MM.1S (cell line): Measurements from ENCODE around the gene SHF.

Source experiments
- DNase-seq: peaks from one replicate; pipeline ENCODE4 v3.0.0-alpha.2; 2015
- H2AFZ ChIP-seq: fragments of 300-600 bp; sonication (generic); 2 replicates; pipeline ENCODE4 v1.6.0; 2016; ENCODE audit warnings: antibody characterized with exemption, low read length
- H3F3A ChIP-seq: fragments of 300-600 bp; sonication (generic); 2 replicates; pipeline ENCODE4 v1.6.1; 2016; ENCODE audit warnings: mild to moderate bottlenecking, antibody characterized with exemption, low read length, moderate library complexity, mixed read lengths; ENCODE audit not compliant: insufficient read depth
- H3K27ac ChIP-seq: fragments of 300-600 bp; sonication (generic); 2 replicates; pipeline ENCODE4 v1.5.1; 2016; ENCODE audit warnings: mild to moderate bottlenecking, low read length
- H3K27me3 ChIP-seq: fragments of 300-600 bp; sonication (generic); replicated peaks from 2 replicates; pipeline ENCODE4 v1.6.0; 2016; ENCODE audit warnings: low read length; ENCODE audit not compliant: insufficient read depth
- H3K36me3 ChIP-seq: fragments of 300-600 bp; sonication (generic); replicated peaks from 2 replicates; pipeline ENCODE4 v1.6.1; 2016; ENCODE audit warnings: mild to moderate bottlenecking, low read length, mixed read lengths; ENCODE audit not compliant: insufficient read depth
- H3K4me1 ChIP-seq: fragments of 300-600 bp; sonication (generic); 2 replicates; pipeline ENCODE4 v1.6.1; 2016; ENCODE audit warnings: low read length, mixed read lengths
- H3K4me2 ChIP-seq: fragments of 300-600 bp; sonication (generic); 2 replicates; pipeline ENCODE4 v1.6.0; 2016; ENCODE audit warnings: low read depth, low read length
- H3K4me3 ChIP-seq: fragments of 300-600 bp; sonication (generic); 2 replicates; pipeline ENCODE4 v1.5.1; 2016; ENCODE audit warnings: low read length, mixed read lengths
- H3K79me2 ChIP-seq: fragments of 300-600 bp; sonication (generic); 2 replicates; pipeline ENCODE4 v1.6.1; 2016; ENCODE audit warnings: mixed run types, low read length, mixed read lengths
- H3K9ac ChIP-seq: fragments of 300-600 bp; sonication (generic); 2 replicates; pipeline ENCODE4 v1.6.1; 2016; ENCODE audit warnings: low read length, mixed read lengths
- H3K9me2 ChIP-seq: fragments of 300-600 bp; sonication (generic); replicated peaks from 2 replicates; pipeline ENCODE4 v1.6.1; 2016; ENCODE audit warnings: mild to moderate bottlenecking, low read length, mixed read lengths; ENCODE audit not compliant: insufficient read depth
- H3K9me3 ChIP-seq: fragments of 300-600 bp; sonication (generic); replicated peaks from 2 replicates; pipeline ENCODE4 v1.6.1; 2016; ENCODE audit warnings: mild to moderate bottlenecking, low read length, mixed read lengths; ENCODE audit not compliant: insufficient read depth
- H4K20me1 ChIP-seq: fragments of 300-600 bp; sonication (generic); 2 replicates; pipeline ENCODE4 v1.6.1; 2016; ENCODE audit warnings: mild to moderate bottlenecking, low read length, moderate library complexity, mixed read lengths; ENCODE audit not compliant: insufficient read depth
- EZH2 ChIP-seq: fragments of 300-600 bp; sonication (generic); optimal IDR thresholded peaks from 2 replicates; pipeline ENCODE3; 2017; ENCODE audit warnings: low read depth, mild to moderate bottlenecking, antibody characterized with exemption, low read length, mixed read lengths
- EZH2phosphoT487 ChIP-seq: fragments of 300-600 bp; sonication (generic); IDR thresholded peaks from 2 replicates; pipeline ENCODE4 v1.6.1; 2018; ENCODE audit warnings: antibody characterized with exemption, low read length
- TF ChIP-seq, protein P1 (sequence below): fragments of 300-600 bp; sonication (generic); IDR thresholded peaks from 2 replicates; pipeline ENCODE4 v1.5.1; 2016; ENCODE audit warnings: antibody characterized with exemption, low read length, mixed read lengths

Gene SHF

DNA sequence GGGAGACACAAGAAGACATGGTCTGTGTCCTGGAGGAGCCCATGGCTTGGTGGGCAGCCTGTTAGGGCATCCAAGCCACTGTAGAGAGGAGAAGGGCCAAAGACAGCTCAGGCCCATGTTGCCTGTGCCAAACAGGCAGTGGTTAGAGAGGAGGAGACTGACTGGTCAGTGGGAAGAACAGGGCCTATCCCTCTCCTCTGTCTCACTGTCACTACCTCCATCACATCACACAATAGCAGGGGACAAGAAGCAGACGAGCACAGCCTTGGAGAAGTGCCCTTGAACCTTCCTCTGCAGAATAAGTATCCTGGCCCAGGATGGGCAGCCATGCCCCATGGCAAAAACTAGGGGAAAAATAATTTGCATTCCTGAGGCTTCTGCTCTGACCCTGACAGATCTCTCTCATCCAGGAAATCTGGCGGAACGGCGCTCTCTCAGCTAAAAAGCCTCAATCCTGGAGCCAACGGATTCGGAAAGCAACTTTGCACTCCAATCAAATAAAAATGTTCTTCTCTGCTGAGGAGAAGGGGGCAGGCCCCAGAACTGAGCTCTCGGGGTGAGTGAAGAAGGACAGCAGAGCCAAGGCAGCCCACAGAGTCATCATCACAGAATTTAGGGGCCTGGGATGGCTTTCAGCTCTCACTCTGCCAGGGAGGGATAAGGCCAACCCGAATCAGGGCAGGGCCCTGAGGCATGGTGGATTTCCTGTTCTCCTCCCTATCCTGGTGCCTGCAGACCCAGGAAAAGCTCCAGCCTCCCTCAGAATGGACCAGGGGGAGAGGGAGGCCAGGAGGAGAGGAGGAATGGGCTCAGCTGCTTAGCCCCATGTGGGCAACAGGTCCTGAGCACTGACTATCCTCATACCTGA lies 1.6 kb downstream of the SHF start:
- H3K4me2 ChIP-seq = no peak overlapping the region
- H3K9me3 ChIP-seq = no peaks in the 10 kb centered on the region
- H3K4me1 ChIP-seq = no peaks in the 10 kb centered on the region
- no peak overlapping the region for H3K9ac ChIP-seq
- no peaks in the 10 kb centered on the region for H3K79me2 ChIP-seq
- H3F3A ChIP-seq = no peaks in the 10 kb centered on the region
- H3K36me3 ChIP-seq = no peaks in the 10 kb centered on the region
- no peak for DNase-seq
- 0 out of 2 replicates have a peak, but pooled peaks cover 4% of the 10 kb centered on the region for H3K27me3 ChIP-seq
- no peak overlapping the region for H2AFZ ChIP-seq
- H3K9me2 ChIP-seq = no peaks in the 10 kb centered on the region
- no peaks in the 10 kb centered on the region for H4K20me1 ChIP-seq
- TF ChIP-seq, protein P1, sequence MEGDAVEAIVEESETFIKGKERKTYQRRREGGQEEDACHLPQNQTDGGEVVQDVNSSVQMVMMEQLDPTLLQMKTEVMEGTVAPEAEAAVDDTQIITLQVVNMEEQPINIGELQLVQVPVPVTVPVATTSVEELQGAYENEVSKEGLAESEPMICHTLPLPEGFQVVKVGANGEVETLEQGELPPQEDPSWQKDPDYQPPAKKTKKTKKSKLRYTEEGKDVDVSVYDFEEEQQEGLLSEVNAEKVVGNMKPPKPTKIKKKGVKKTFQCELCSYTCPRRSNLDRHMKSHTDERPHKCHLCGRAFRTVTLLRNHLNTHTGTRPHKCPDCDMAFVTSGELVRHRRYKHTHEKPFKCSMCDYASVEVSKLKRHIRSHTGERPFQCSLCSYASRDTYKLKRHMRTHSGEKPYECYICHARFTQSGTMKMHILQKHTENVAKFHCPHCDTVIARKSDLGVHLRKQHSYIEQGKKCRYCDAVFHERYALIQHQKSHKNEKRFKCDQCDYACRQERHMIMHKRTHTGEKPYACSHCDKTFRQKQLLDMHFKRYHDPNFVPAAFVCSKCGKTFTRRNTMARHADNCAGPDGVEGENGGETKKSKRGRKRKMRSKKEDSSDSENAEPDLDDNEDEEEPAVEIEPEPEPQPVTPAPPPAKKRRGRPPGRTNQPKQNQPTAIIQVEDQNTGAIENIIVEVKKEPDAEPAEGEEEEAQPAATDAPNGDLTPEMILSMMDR = no peak
- TF ChIP-seq EZH2phosphoT487 (no peak), EZH2 (no peak)
- no peak overlapping the region for H3K27ac ChIP-seq
- H3K4me3 ChIP-seq = no peak overlapping the region

DNA sequence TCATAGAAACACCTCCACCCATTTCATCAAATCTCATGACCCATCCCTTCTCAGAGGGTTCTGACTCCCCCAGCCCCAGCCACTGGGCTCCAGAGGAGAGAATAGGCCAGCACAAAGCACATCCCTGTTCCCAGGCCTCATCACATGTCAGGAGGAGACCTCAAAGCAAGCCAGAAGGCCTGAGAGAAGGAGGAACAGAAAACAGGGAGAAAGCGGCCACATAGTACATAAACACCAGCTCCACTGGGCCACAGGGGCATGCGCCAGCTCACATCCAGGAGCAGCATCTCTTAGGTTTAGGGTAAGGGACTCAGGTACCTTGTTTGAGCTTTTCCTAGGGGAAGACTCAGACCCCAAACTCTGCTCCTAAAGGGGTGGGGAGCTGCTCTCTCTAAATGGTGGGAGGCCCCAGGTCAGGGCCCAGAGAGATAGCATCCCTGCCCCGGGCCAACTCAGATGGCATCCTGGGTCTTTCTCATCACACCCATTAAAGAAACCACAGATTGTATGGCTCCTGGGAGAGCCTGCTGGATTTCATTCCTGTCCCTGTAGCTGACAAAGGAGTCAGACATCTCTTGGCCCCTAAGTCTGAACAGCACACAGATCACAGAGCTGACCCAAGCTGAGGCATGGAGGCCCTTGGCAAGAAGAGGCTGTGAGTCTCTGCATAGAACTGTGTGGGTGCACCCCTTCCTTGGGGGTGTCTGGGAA lies 2.5 kb downstream of the SHF start:
- no peak for DNase-seq
- TF ChIP-seq, protein P1 = no peak
- TF ChIP-seq EZH2 (no peak), EZH2phosphoT487 (no peak)

DNA sequence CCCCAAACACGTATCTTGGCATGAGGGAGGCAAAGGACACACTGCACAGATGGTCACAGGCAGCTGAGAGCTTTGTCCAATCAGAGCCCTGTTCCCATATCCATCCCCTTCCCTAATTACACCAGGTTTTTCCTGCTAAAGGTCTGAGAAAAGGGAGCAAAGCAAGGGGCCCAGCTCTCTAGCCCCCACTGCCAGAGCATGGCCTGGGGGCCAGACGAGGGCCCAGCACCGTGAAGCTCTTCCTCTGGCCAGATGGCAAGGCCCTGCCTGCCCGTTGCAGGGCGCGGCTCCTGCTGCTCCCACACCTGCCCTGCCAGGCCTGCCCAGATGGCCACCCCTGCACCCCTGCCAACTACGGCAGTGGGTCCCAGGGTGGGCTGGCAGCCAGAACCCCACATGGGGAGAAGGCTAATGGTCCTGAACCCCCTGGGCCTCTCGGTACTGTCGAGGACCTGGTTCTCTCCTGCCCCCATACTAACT lies 3.2 kb downstream of the SHF start:
- Histone ChIP-seq H3F3A (no peaks in the 10 kb centered on the region), H3K9me2 (no peaks in the 10 kb centered on the region), H3K27me3 (0 out of 2 replicates have a peak, but pooled peaks cover 4% of the 10 kb centered on the region), H2AFZ (no peak overlapping the region), H3K27ac (no peak overlapping the region), H3K4me2 (no peak overlapping the region), H3K9ac (no peak overlapping the region), H4K20me1 (no peaks in the 10 kb centered on the region), H3K79me2 (no peaks in the 10 kb centered on the region), H3K4me3 (no peak overlapping the region), H3K9me3 (no peaks in the 10 kb centered on the region), H3K36me3 (no peaks in the 10 kb centered on the region), H3K4me1 (no peaks in the 10 kb centered on the region)
- DNase-seq = no peak
- TF ChIP-seq, protein P1 = no peak
- no peak for TF ChIP-seq EZH2
- no peak for TF ChIP-seq EZH2phosphoT487

More for the DNA sequence above, 2.5 kb downstream of the SHF start:
- Histone ChIP-seq H2AFZ (no peak overlapping the region), H3K9me2 (no peaks in the 10 kb centered on the region), H3K4me1 (no peaks in the 10 kb centered on the region), H3K27me3 (0 out of 2 replicates have a peak, but pooled peaks cover 4% of the 10 kb centered on the region), H3K36me3 (no peaks in the 10 kb centered on the region), H4K20me1 (no peaks in the 10 kb centered on the region), H3K9me3 (no peaks in the 10 kb centered on the region), H3K27ac (no peak overlapping the region), H3K4me3 (no peak overlapping the region), H3K79me2 (no peaks in the 10 kb centered on the region), H3F3A (no peaks in the 10 kb centered on the region), H3K9ac (no peak overlapping the region), H3K4me2 (no peak overlapping the region)
